Stomach (tissue), 9 donors: ENCODE measurements around the gene UBE2D2. TPM values are rescaled to one million over a fixed set of nuclear protein-coding genes. Genes with fewer than 3 reads are reported as not detected.

Experiments used
- DNase-seq, 2 donors: peaks; one replicate each; pipeline versions ENCODE4 v3.0.0 to v3.0.0-alpha.2; 2013 to 2019
- H3K27ac ChIP-seq, 5 donors: fragments of 200-600 bp in 4 of 5; sonication (generic) in 4 of 5; one replicate each; pipeline ENCODE4 v1.5.1; 2013 to 2019; ENCODE audit warnings: mild to moderate bottlenecking in 1 of 5, moderate library complexity in 1 of 5
- H3K27me3 ChIP-seq, 3 donors: fragments of 200-600 bp; sonication (generic); one replicate each; pipeline ENCODE4 v1.5.1; 2017 to 2019; ENCODE audit warnings: mixed run types in 1 of 3
- H3K36me3 ChIP-seq, 4 donors: fragments of 200-600 bp; sonication (generic); 1 replicate in 3 of 4; 2 replicates in 1 of 4; pipeline ENCODE4 v1.5.1; 2016 to 2019
- H3K4me1 ChIP-seq, 4 donors: fragments of 200-600 bp; sonication (generic); one replicate each; pipeline ENCODE4 v1.5.1; 2016 to 2019
- H3K4me3 ChIP-seq, 4 donors: fragments of 200-600 bp; sonication (generic) in 3 of 4; one replicate each; pipeline ENCODE4 v1.5.1; 2016 to 2019; ENCODE audit warnings: mild to moderate bottlenecking in 1 of 4
- H3K9me3 ChIP-seq, 4 donors: fragments of 200-600 bp; sonication (generic); one replicate each; pipeline ENCODE4 v1.5.1; 2016 to 2019
- EP300 ChIP-seq: sonication (generic); formaldehyde crosslinking; IDR thresholded peaks from one replicate; pipeline ENCODE4 v1.6.1; 2017; ENCODE audit warnings: antibody characterized with exemption
- POLR2A ChIP-seq, 4 donors: fragments of 450-650 bp; IDR thresholded peaks; one replicate each; pipeline ENCODE4 v1.6.1; 2016; ENCODE audit warnings: antibody characterized with exemption in 4 of 4, control low read depth in 2 of 4, mild to moderate bottlenecking in 1 of 4, moderate library complexity in 1 of 4
- POLR2AphosphoS5 ChIP-seq, 3 donors: sonication (generic); formaldehyde crosslinking; IDR thresholded peaks; one replicate each; pipeline ENCODE4 v1.6.1; 2016; ENCODE audit warnings: antibody characterized with exemption in 3 of 3
- WGBS, 5 donors: extraction: QIAGEN DNeasy Blood & Tissue Kit in 3 of 5; methylation state at CpG; one replicate each; pipeline versions ENCODE4 v1.1.5 to v1.1.7; 2013 to 2018; 5-methylcytosine and 5-hydroxymethylcytosine counted together
- intact Hi-C: fragments of 100-400 bp; cut with DNase I; formaldehyde crosslinking; loops from one replicate; pipeline ENCODE4 v1.15.1; 2023; ENCODE audit warnings: low total_unique reads
- polyA plus RNA-seq, 3 donors: library from polyadenylated mRNA; stranded (reverse); fragments of 200-250 nt; gene quantifications; one replicate each; pipeline ENCODE4 v1.2.3, GENCODE V29; 2013
- total RNA-seq, 5 donors: library from RNA; depleted of rRNA; stranded (reverse); fragments of >200 nt; gene quantifications; one replicate each; pipeline versions ENCODE4 v1.1.0 to v1.2.3, GENCODE V29; 2014 to 2016
- TF ChIP-seq, protein P1 (sequence below), 7 experiments: fragments of 450-650 bp in 4 of 7; fragments of 200-600 bp in 3 of 7; sonication (generic) in 3 of 7; IDR thresholded peaks; one replicate each; pipeline ENCODE4 v1.5.1; 2016 to 2019; ENCODE audit warnings: antibody characterized with exemption in 7 of 7, control low read depth in 2 of 7, mild to moderate bottlenecking in 1 of 7
- donor health status: healthy with polysubstance abuse.
- donor health status: Bipolar disorder and iron deficiency.
- donor health status: healthy.

UBE2D2 gene
- total and polyA plus RNA-seq, 8 donors, result 29.8 to 220 (median 75.6) TPM

DNA sequence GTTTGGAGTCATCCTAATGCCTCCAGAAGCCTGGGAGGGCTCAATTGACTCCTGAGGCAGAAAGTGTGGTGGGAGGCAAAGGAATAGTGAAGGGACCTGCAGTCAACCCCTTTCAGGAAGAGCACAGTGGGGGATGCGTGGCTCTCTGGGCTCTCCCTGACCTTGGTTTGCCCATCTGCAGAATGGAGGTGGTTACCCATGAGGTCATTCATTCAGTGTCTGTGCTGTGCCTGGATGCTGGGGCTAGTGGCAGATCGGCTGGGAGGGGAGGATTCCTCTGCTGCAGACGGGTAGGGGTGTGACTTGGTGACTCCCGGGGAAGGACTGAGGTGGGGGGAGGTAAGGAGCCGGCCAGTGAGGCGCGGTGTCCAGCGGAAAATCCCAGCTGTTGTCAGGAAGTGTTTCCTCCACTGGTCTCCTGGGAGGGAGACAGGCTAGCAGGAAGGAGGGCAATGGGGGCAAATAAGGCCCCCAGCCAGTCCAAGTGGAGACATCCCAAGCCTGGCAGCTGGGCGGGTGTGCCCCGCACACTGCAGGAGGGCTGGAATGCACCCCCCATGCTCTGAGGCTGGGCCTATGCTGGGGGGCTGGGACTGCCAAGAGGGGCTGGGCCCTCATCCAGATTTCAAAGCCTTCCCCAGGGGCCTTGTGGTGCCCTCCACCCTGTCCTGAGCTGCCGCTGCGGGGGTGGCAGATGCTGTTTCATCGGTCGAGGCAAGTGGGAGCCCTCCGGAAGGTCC, 98.0 kb downstream of the UBE2D2 start:
- DNase-seq, result peak; percentile 57 to 79
- no peaks in the 10 kb centered on the region for H3K36me3 ChIP-seq
- no peaks in the 10 kb centered on the region for H3K27me3 ChIP-seq
- H3K27ac ChIP-seq, result peak overlapping the region; percentile 89 to 95 (median 94)
- peaks cover 89 to 100% (median 100%) of the 10 kb centered on the region in 4 donors for H3K4me1 ChIP-seq
- TF ChIP-seq EP300, result no peak
- intact Hi-C loops, result no loop called here
- no peaks in the 10 kb centered on the region for H3K9me3 ChIP-seq
- 11 to 40% (median 31%) methylated on average over 11 to 15 of the region's 15 CpGs for WGBS, 5 donors
- H3K4me3 ChIP-seq, result peak overlapping the region; percentile 12 to 35 (median 20)

DNA sequence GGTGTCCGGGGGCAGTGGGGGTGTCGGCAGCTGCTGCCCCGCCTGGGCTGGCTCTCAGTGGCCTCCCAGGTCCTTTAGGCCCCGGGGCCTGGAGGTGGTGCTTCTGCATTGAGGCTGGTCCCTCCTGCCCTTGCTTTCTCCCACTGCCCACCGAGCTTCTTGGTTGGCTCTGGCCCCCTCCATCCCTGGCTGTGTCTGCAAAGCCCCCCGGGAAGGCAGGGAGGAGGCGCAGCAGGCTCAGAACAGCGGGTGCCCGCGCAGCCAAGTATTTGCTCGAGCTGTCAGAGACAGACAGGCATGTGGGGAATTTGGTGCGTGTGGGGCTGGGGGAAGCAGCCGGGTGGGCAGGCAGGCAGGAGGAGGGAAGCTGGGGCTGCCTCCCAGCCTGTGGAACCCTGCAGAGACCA, 98.6 kb downstream of the UBE2D2 start:
- Histone ChIP-seq H3K27ac (peak overlapping the region; percentile 89 to 95 (median 94)), H3K36me3 (peaks cover 0 to 1% (median 0%) of the 10 kb centered on the region in 4 donors), H3K4me1 (peaks cover 89 to 100% (median 100%) of the 10 kb centered on the region in 4 donors), H3K9me3 (no peaks in the 10 kb centered on the region), H3K27me3 (no peaks in the 10 kb centered on the region), H3K4me3 (peak overlapping the region; percentile 12 to 35 (median 20))
- intact Hi-C loops, result no loop called here
- 11 to 32% (median 28%) methylated on average over 13 of the region's 13 CpGs for WGBS, 5 donors
- no peak for TF ChIP-seq POLR2A (IDR thresholded peaks at IDR 0.05)
- no peak for TF ChIP-seq EP300
- TF ChIP-seq, protein P1, sequence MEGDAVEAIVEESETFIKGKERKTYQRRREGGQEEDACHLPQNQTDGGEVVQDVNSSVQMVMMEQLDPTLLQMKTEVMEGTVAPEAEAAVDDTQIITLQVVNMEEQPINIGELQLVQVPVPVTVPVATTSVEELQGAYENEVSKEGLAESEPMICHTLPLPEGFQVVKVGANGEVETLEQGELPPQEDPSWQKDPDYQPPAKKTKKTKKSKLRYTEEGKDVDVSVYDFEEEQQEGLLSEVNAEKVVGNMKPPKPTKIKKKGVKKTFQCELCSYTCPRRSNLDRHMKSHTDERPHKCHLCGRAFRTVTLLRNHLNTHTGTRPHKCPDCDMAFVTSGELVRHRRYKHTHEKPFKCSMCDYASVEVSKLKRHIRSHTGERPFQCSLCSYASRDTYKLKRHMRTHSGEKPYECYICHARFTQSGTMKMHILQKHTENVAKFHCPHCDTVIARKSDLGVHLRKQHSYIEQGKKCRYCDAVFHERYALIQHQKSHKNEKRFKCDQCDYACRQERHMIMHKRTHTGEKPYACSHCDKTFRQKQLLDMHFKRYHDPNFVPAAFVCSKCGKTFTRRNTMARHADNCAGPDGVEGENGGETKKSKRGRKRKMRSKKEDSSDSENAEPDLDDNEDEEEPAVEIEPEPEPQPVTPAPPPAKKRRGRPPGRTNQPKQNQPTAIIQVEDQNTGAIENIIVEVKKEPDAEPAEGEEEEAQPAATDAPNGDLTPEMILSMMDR (IDR thresholded peaks at IDR 0.05), result no peak
- no peak for TF ChIP-seq POLR2AphosphoS5 (IDR thresholded peaks at IDR 0.05)
- DNase-seq, result peak in 1 of 2 donors; percentile 69

DNA sequence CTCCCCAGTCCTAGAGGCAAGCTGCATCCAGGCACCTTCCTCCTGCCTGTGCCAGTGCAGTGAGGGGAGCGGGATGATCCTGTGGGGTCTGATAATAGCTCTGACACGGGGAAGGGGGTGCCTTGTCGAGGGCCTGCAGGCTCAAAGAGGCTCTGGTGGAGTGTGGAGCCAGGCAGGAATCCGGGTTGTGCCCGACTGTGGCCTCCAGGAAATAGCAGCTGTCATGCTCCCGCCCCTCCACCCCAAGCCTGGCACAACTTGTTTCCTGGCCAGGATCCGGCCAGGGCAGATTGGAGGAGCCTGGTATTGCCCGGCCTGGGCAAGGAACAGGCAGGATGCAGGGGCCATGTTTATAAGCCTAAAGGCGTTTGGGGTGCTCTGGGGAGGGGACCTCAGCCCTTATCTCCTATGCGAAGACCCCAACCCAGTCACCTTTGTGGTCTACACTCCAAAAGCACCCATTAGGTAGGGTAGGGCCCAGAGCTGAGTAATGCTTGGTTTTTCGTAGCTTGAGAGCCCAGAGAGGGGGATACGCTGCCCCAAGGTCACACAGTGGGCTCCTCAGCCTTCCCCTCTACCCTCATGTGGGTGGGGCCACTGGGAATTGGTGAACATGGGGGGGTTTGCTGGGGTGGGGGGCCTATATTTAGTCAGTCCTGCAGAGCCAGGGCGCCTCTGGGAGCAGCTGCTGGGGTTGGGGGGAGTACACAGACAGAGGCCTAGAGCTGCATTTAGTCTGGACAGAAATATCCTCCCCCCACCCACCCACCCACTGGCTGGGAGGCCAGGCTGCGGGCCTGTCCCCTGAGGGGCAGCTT, 99.2 kb downstream of the UBE2D2 start:
- TF ChIP-seq, protein P1 (IDR thresholded peaks at IDR 0.05), result no peak
- peak; percentile 56 to 88 (median 85) for TF ChIP-seq POLR2AphosphoS5 (IDR thresholded peaks at IDR 0.05)

DNA sequence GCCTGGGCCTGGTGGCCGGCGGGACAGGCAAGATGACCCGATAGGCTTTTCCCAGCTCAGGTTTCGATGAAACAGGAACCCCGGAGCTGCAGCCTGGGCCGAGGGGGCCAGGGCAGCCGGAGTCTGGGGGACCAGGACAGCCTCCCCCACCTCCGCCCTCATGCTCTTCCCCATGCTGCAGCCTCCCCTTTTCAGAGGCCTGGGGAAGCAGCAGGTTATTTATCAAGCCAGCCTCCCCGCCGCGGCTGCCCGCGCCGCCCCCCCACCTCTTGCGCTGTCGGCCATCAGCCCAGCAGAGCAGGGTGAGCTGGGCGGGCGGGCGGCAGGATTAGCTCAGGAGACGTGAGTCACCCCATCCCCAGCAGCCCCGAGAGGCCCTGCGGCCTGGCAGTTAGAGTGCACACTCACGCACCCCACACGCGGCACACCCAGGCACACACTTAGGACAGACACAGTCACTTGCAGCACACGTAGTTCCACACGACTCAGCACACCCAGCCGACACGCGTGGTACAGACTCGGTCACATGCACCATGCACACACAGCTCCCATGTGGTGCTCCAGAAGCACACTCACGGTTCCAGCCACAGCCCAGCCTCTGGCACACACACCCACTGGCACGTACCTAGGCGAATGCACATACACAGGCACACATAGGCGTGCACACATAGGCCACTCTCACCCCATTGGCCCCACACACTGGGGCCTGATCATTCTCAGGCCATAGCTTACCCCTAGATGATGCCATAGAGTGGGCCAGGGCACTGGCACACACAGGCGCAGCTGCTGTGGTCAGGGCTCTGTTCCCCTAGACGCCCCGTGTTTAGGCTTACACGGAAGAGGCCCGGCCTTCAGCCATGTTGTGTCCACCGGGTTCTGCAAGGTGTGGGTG, 100.0 kb downstream of the UBE2D2 start:
- intact Hi-C loops, result no loop called here
- peak overlapping the region; percentile 14 to 35 (median 21) for H3K4me3 ChIP-seq
- H3K27ac ChIP-seq, result peak overlapping the region; percentile 89 to 95 (median 94)
- peaks cover 0 to 3% (median 0%) of the 10 kb centered on the region in 4 donors for H3K36me3 ChIP-seq
- peaks cover 88 to 100% (median 100%) of the 10 kb centered on the region in 4 donors for H3K4me1 ChIP-seq
- peak; percentile 87 to 95 for DNase-seq
- H3K9me3 ChIP-seq, result no peaks in the 10 kb centered on the region
- H3K27me3 ChIP-seq, result no peaks in the 10 kb centered on the region
- WGBS, 5 donors, result 19 to 31% (median 22%) methylated on average over 10 to 41 of the region's 41 CpGs
- TF ChIP-seq EP300, result peak; percentile 6
- TF ChIP-seq POLR2A (IDR thresholded peaks at IDR 0.05), result no peak
- TF ChIP-seq, protein P1 (IDR thresholded peaks at IDR 0.05), result no peak
- peak; percentile 49 to 80 (median 67) for TF ChIP-seq POLR2AphosphoS5 (IDR thresholded peaks at IDR 0.05)

More for the DNA sequence above, 99.2 kb downstream of the UBE2D2 start:
- Histone ChIP-seq H3K36me3 (peaks cover 0 to 3% (median 0%) of the 10 kb centered on the region in 4 donors), H3K4me3 (peak overlapping the region; percentile 14 to 35 (median 23)), H3K27ac (peak overlapping the region; percentile 89 to 95 (median 94)), H3K4me1 (peaks cover 89 to 100% (median 100%) of the 10 kb centered on the region in 4 donors), H3K9me3 (no peaks in the 10 kb centered on the region), H3K27me3 (no peaks in the 10 kb centered on the region)
- peak; percentile 88 to 92 for DNase-seq
- intact Hi-C loops, result no loop called here
- WGBS, 5 donors, result 25 to 30% (median 29%) methylated on average over 10 to 14 of the region's 14 CpGs
